Activated CD4-positive, alpha-beta T cell treated with anti-CD3 and anti-CD28 coated beads, Interleukin-2, amount 50 U/mL, for 1 hour (primary cell): ENCODE data around the gene SLC27A1.

Experiments
- DNase-seq: peaks from one replicate; pipeline ENCODE4 v3.0.0-alpha.2; 2020

The SLC27A1 gene

GRCh38 chr19:17470068-17470841, at the start of gene SLC27A1:
Gene SLC27A1, plus strand, starts transcription at chr19:17470524. Its CDS starts 17 bp downstream, at chr19:17470541.
- DNase-seq, result peak; percentile 86

- no peak for DNase-seq
Observed at GRCh38 chr19:17421942-17422341, 48.4 kb upstream of the SLC27A1 start.

GRCh38 chr19:17423429-17424208, 46.7 kb upstream of the SLC27A1 start:
- no peak for DNase-seq

- DNase-seq, result no peak
Observed at GRCh38 chr19:17424743-17425365, 45.5 kb upstream of the SLC27A1 start.

GRCh38 chr19:17429641-17430113, 40.6 kb upstream of the SLC27A1 start:
- no peak for DNase-seq

GRCh38 chr19:17431417-17431816, 38.9 kb upstream of the SLC27A1 start:
- DNase-seq, result no peak

GRCh38 chr19:17435218-17435617, 35.1 kb upstream of the SLC27A1 start:
- DNase-seq, result no peak

GRCh38 chr19:17436094-17436873, 34.0 kb upstream of the SLC27A1 start:
- no peak for DNase-seq

- DNase-seq, result no peak
Observed at GRCh38 chr19:17436874-17437267, 33.5 kb upstream of the SLC27A1 start.

GRCh38 chr19:17441241-17442021, 28.9 kb upstream of the SLC27A1 start:
- DNase-seq, result no peak

GRCh38 chr19:17445526-17446165, 24.7 kb upstream of the SLC27A1 start:
- no peak for DNase-seq

GRCh38 chr19:17447704-17448130, 22.6 kb upstream of the SLC27A1 start:
- DNase-seq, result no peak

- peak; percentile 56 for DNase-seq
Observed at GRCh38 chr19:17448131-17448967, 22.0 kb upstream of the SLC27A1 start, which contains the start of gene TMEM221. Gene TMEM221, minus strand, starts transcription at chr19:17448668. Its CDS starts 206 bp downstream, at chr19:17448462.

- DNase-seq, result no peak
Observed at GRCh38 chr19:17450264-17451075, 19.9 kb upstream of the SLC27A1 start.

GRCh38 chr19:17451820-17452219, 18.5 kb upstream of the SLC27A1 start:
- no peak for DNase-seq

GRCh38 chr19:17454576-17455071, 15.7 kb upstream of the SLC27A1 start:
- no peak for DNase-seq

GRCh38 chr19:17455308-17456123, 14.8 kb upstream of the SLC27A1 start:
- no peak for DNase-seq

GRCh38 chr19:17456127-17456526, 14.2 kb upstream of the SLC27A1 start:
- no peak for DNase-seq
